IMR-90 (cell line): ENCODE results near the gene NCS1. TPM values are rescaled to one million over a fixed set of nuclear protein-coding genes. Genes with fewer than 3 reads are reported as not detected.

ENCODE experiments used
- ATAC-seq: fragments of 200-7000 bp; cut with Tn5 transposase; 2 replicates; pipeline ENCODE4 v1.9.1; 2020; ENCODE audit warnings: low read depth, mild to moderate bottlenecking, moderate library complexity
- BruUV-seq: library from RNA; stranded (reverse); fragments of 400-500 nt; replicated peaks from 2 replicates; lab custom pipeline; 2021; lab: Mats Ljungman, UMichigan
- CTCF ChIA-PET: fragments of 300-600 bp; formaldehyde crosslinking; extraction: SDS; loops from one replicate; lab custom pipeline; 2021; ENCODE audit warnings: antibody characterized with exemption; lab: Yijun Ruan, JAX
- POLR2A ChIA-PET: fragments of 300-600 bp; sonication (Branson Sonifier 250); formaldehyde crosslinking; loops from one replicate; lab custom pipeline; 2022; ENCODE audit warnings: antibody characterized with exemption; ENCODE audit not compliant: unreplicated experiment; lab: Charles Lee
- DNase-seq: peaks from one replicate; pipeline ENCODE4 v3.0.0; 2013
- H2AFZ ChIP-seq: replicated peaks from 2 replicates; pipeline ENCODE3; 2013; ENCODE audit warnings: low read length, mild to moderate bottlenecking; ENCODE audit not compliant: poor library complexity
- H2AK5ac ChIP-seq: 2 replicates; pipeline ENCODE4 v1.6.1; 2013; ENCODE audit warnings: low read depth, low read length, inconsistent platforms
- H2AK9ac ChIP-seq: replicated peaks from 2 replicates; pipeline ENCODE3; 2013; ENCODE audit warnings: mild to moderate bottlenecking, low read depth, low read length, moderate library complexity; ENCODE audit not compliant: poor library complexity
- H2BK120ac ChIP-seq: 2 replicates; pipeline ENCODE4 v1.6.1; 2013; ENCODE audit warnings: low read depth, low read length, inconsistent platforms
- H2BK15ac ChIP-seq: 3 replicates; pipeline ENCODE4 v1.6.1; 2013; ENCODE audit warnings: low read depth, low read length, inconsistent platforms
- H2BK20ac ChIP-seq: 2 replicates; pipeline ENCODE4 v1.6.1; 2013; ENCODE audit warnings: low read depth, mild to moderate bottlenecking, inconsistent platforms, low read length, moderate library complexity
- H2BK5ac ChIP-seq: 2 replicates; pipeline ENCODE4 v1.6.1; 2013; ENCODE audit warnings: mild to moderate bottlenecking, low read depth, low read length, inconsistent platforms; ENCODE audit not compliant: poor library complexity, severe bottlenecking
- H3K14ac ChIP-seq: replicated peaks from 2 replicates; pipeline ENCODE4 v1.6.1; 2013; ENCODE audit warnings: low read depth, low read length, inconsistent platforms
- H3K18ac ChIP-seq: 2 replicates; pipeline ENCODE4 v1.6.1; 2013; ENCODE audit warnings: low read depth, low read length, control low read depth
- H3K23ac ChIP-seq: 2 replicates; pipeline ENCODE4 v1.6.1; 2013; ENCODE audit warnings: low read depth, low read length, inconsistent platforms
- H3K27ac ChIP-seq: 2 replicates; pipeline ENCODE4 v1.5.1; 2013; ENCODE audit warnings: mild to moderate bottlenecking, control low read depth, low read length; ENCODE audit not compliant: insufficient read depth
- H3K27me3 ChIP-seq: 2 replicates; pipeline ENCODE4 v1.6.1; 2013; ENCODE audit warnings: low read length; ENCODE audit not compliant: control insufficient read depth, insufficient read depth
- H3K36me3 ChIP-seq: 2 replicates; pipeline ENCODE4 v1.6.1; 2013; ENCODE audit warnings: low read length, mixed read lengths; ENCODE audit not compliant: control insufficient read depth, insufficient read depth
- H3K4ac ChIP-seq: 2 replicates; pipeline ENCODE4 v1.6.1; 2013; ENCODE audit warnings: low read depth, low read length, inconsistent platforms
- H3K4me1 ChIP-seq: 2 replicates; pipeline ENCODE4 v1.6.1; 2013; ENCODE audit warnings: low read length, mixed read lengths; ENCODE audit not compliant: control insufficient read depth, insufficient read depth
- H3K4me2 ChIP-seq: 2 replicates; pipeline ENCODE4 v1.6.1; 2013; ENCODE audit warnings: low read depth, mild to moderate bottlenecking, control low read depth, low read length, moderate library complexity
- H3K4me3 ChIP-seq: 2 replicates; pipeline ENCODE4 v1.5.1; 2013; ENCODE audit warnings: low read depth, mild to moderate bottlenecking, control low read depth, low read length, moderate library complexity; ENCODE audit not compliant: insufficient read depth
- H3K56ac ChIP-seq: 2 replicates; pipeline ENCODE4 v1.6.1; 2013; ENCODE audit warnings: low read length, inconsistent platforms; ENCODE audit not compliant: insufficient read depth; ENCODE audit errors: extremely low read depth
- H3K79me1 ChIP-seq, 2 experiments: 2 replicates each; pipeline ENCODE4 v1.6.1; 2013; ENCODE audit warnings: low read length in 2 of 2, inconsistent platforms in 1 of 2, low read depth in 1 of 2
- H3K9ac ChIP-seq: 2 replicates; pipeline ENCODE4 v1.6.1; 2013; ENCODE audit warnings: low read depth, low read length, control low read depth
- H3K9me1 ChIP-seq: 2 replicates; pipeline ENCODE4 v1.6.1; 2013; ENCODE audit warnings: low read length, inconsistent platforms; ENCODE audit not compliant: insufficient read depth
- H3K9me3 ChIP-seq: 2 replicates; pipeline ENCODE4 v1.6.1; 2013; ENCODE audit warnings: low read length; ENCODE audit not compliant: control insufficient read depth, insufficient read depth
- H4K20me1 ChIP-seq: 2 replicates; pipeline ENCODE4 v1.6.1; 2013; ENCODE audit warnings: low read length, inconsistent platforms; ENCODE audit not compliant: insufficient read depth
- H4K5ac ChIP-seq: 2 replicates; pipeline ENCODE4 v1.6.1; 2013; ENCODE audit warnings: mild to moderate bottlenecking, low read depth, low read length, control low read depth
- H4K8ac ChIP-seq, 2 experiments: 2 replicates each; pipeline ENCODE4 v1.6.1; 2013; ENCODE audit warnings: low read depth in 2 of 2, low read length in 2 of 2, control low read depth in 1 of 2, inconsistent platforms in 1 of 2
- H4K91ac ChIP-seq: 2 replicates; pipeline ENCODE4 v1.6.1; 2013; ENCODE audit warnings: low read depth, low read length, inconsistent platforms; ENCODE audit not compliant: insufficient read depth
- CHD1 ChIP-seq: IDR thresholded peaks from 2 replicates; pipeline ENCODE4 v1.6.1; 2012; ENCODE audit warnings: low read depth, low read length, improper control_type of control experiment
- MAZ ChIP-seq: IDR thresholded peaks from 2 replicates; pipeline ENCODE4 v1.6.1; 2012; ENCODE audit warnings: low read depth, mild to moderate bottlenecking, low read length, improper control_type of control experiment, moderate library complexity, borderline replicate concordance
- RAD21 ChIP-seq: IDR thresholded peaks from 2 replicates; pipeline ENCODE4 v1.6.1; 2012; ENCODE audit warnings: low read length, improper control_type of control experiment
- WGBS, 2 experiments: methylation state at CpG; one replicate each; pipeline versions ENCODE4 v1.1.5 to v1.1.7; 2013; ENCODE audit warnings: missing lambda C conversion rate in 2 of 2; ENCODE audit not compliant: insufficient read length in 1 of 2; ENCODE audit errors: extremely low coverage in 2 of 2; 5-methylcytosine and 5-hydroxymethylcytosine counted together
- dilution Hi-C: fragments of 300-500 bp; cut with HindIII; formaldehyde crosslinking; loops from one replicate; pipeline ENCODE4 v1.14.3; 2018; ENCODE audit warnings: low sequenced_read_pairs; ENCODE audit not compliant: unreplicated experiment
- in situ Hi-C: fragments of 300-500 bp; cut with MboI; formaldehyde crosslinking; loops from 3 replicates; pipeline ENCODE4 v1.14.3; 2019; ENCODE audit warnings: low sequenced_read_pairs, inconsistent platforms, mixed read lengths
- intact Hi-C: fragments of 100-400 bp; cut with micrococcal nuclease; formaldehyde crosslinking; loops from 2 replicates; pipeline ENCODE4 v1.10.0; 2022
- polyA plus RNA-seq, 3 experiments: library from polyadenylated mRNA; depleted of rRNA; stranded (reverse); fragments of >200 nt; gene quantifications; 2 replicates each; pipeline ENCODE4 v1.2.3, GENCODE V29; 2012; ENCODE audit warnings: low replicate concordance in 1 of 3
- total RNA-seq: library from RNA; depleted of rRNA; stranded (reverse); fragments of >200 nt; gene quantifications from 2 replicates; pipeline ENCODE4 v1.2.3, GENCODE V29; 2012
- TF ChIP-seq, protein P1 (sequence below): fragments of 150-350 bp; IDR thresholded peaks from 2 replicates; pipeline ENCODE4 v1.6.1; 2016; ENCODE audit warnings: low read depth, mild to moderate bottlenecking, low read length, moderate library complexity, borderline replicate concordance

Gene NCS1
- total and polyA plus RNA-seq, 2 of the 4 experiments (the other 2 are of a cell fraction) = 41.0 to 60.5 TPM

DNA sequence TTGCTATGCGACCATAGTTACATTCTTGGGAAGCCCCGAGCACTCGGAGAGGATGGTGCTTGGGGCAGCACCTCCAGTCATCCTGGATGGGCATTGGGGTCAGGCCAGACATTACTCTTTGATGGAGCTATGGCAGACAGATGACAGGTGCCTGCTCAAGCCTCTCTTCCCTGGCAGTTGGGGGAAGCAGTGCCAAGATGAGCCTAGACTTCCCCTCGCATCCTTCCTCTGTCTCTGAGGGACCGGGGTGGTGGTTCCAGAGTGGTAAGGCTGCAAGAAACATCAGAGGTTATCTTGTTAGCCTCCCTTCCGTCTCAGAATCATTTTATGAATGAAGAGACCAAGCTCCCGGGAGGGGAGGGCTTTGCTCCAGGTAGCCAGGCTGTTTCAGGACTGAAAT lies 90.6 kb downstream of the NCS1 start:
- Histone ChIP-seq H3K36me3 (no peaks in the 10 kb centered on the region), H3K9me1 (no peaks in the 10 kb centered on the region), H3K56ac (no peak overlapping the region), H2BK5ac (no peak overlapping the region), H2AFZ (no peak overlapping the region), H2AK5ac (no peak overlapping the region), H3K79me1 (no peaks in the 10 kb centered on the region), H3K4ac (no peak overlapping the region), H2AK9ac (no peak overlapping the region), H2BK20ac (no peak overlapping the region), H3K18ac (no peak overlapping the region), H3K23ac (no peak overlapping the region), H3K4me1 (peaks cover 4% of the 10 kb centered on the region; the same call in 1 of the 2 replicates), H2BK15ac (no peak overlapping the region), H3K4me2 (no peak overlapping the region), H4K8ac (no peak overlapping the region), H3K4me3 (no peak overlapping the region), H4K20me1 (no peaks in the 10 kb centered on the region), H2BK120ac (no peak overlapping the region), H3K27me3 (peaks cover 75% of the 10 kb centered on the region), H3K9ac (no peak overlapping the region), H4K5ac (no peak overlapping the region), H4K91ac (no peak overlapping the region), H3K9me3 (peaks cover 13% of the 10 kb centered on the region), H3K14ac (no peak overlapping the region), H3K27ac (no peak overlapping the region)
- ChIA-PET CTCF (no interaction called here), POLR2A (no interaction called here)
- WGBS, 2 experiments = no CpG with 5 or more reads among the region's 7 CpGs
- in situ Hi-C loops (no loop called here), intact Hi-C loops (no loop called here), dilution Hi-C loops (no loop called here)
- TF ChIP-seq, protein P1, sequence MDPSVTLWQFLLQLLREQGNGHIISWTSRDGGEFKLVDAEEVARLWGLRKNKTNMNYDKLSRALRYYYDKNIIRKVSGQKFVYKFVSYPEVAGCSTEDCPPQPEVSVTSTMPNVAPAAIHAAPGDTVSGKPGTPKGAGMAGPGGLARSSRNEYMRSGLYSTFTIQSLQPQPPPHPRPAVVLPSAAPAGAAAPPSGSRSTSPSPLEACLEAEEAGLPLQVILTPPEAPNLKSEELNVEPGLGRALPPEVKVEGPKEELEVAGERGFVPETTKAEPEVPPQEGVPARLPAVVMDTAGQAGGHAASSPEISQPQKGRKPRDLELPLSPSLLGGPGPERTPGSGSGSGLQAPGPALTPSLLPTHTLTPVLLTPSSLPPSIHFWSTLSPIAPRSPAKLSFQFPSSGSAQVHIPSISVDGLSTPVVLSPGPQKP = no peak
- TF ChIP-seq CHD1 (no peak), MAZ (no peak), RAD21 (no peak)
- no TSS peak for BruUV-seq
- DNase-seq (no peak), ATAC-seq (no peak)
